ENCODE data around the gene NCL. TPM values are rescaled to one million over a fixed set of nuclear protein-coding genes. Genes with fewer than 3 reads are reported as not detected.

The NCL gene
- total and polyA plus RNA-seq, 2 of the 13 experiments (the other 11 are each of a cell fraction or from before 2014, with no cell fraction given), result 105 to 779 TPM

GRCh38 chr2:231411831-231412617 lies 52.3 kb downstream of the NCL start (continued):
- no peak for TF ChIP-seq ZBTB49 (CRISPR knock-in tag; IDR thresholded peaks at IDR 0.05; ENCODE audit: borderline replicate concordance)
- peak; percentile 35; the same call in 1 of the 2 replicates for TF ChIP-seq TAF1 (CRISPR knock-in tag; IDR thresholded peaks at IDR 0.05)
- no peak for TF ChIP-seq MLX (CRISPR knock-in tag; IDR thresholded peaks at IDR 0.05)
- no peak for TF ChIP-seq NR3C1 (CRISPR knock-in tag; IDR thresholded peaks at IDR 0.05)
- TF ChIP-seq SNAPC5 (CRISPR knock-in tag; IDR thresholded peaks at IDR 0.05; ENCODE audit: borderline replicate concordance), result no peak
- peak; percentile 38; the same call in 1 of the 2 replicates for TF ChIP-seq ETV5 (CRISPR knock-in tag; IDR thresholded peaks at IDR 0.05; ENCODE audit: borderline replicate concordance)
- TF ChIP-seq ELF3 (CRISPR knock-in tag; IDR thresholded peaks at IDR 0.05), result peak; percentile 3; the same call in 1 of the 2 replicates
- no peak for TF ChIP-seq EP300 (IDR thresholded peaks at IDR 0.05; ENCODE audit: low read depth in 2 of 2, low read length in 2 of 2)
- no peak for TF ChIP-seq EP300 (CRISPR knock-in tag; IDR thresholded peaks at IDR 0.05; ENCODE audit: borderline replicate concordance)
- no peak for TF ChIP-seq ZSCAN31 (CRISPR knock-in tag; IDR thresholded peaks at IDR 0.05; ENCODE audit: low read depth)
- TF ChIP-seq NR2F6 (IDR thresholded peaks at IDR 0.05), result no peak
- peak; percentile 55; the same call in 1 of the 2 replicates for TF ChIP-seq NR2F6 (CRISPR knock-in tag; IDR thresholded peaks at IDR 0.05)
- TF ChIP-seq U2AF1 (optimal IDR thresholded peaks at IDR 0.05; ENCODE audit: low read depth, low read length), result peak; percentile 30
- TF ChIP-seq DRAP1 (CRISPR knock-in tag; IDR thresholded peaks at IDR 0.05), result 0 out of 2 replicates have a peak, but pooled peaks have one; percentile 13
- no peak for TF ChIP-seq SIX1 (CRISPR knock-in tag; IDR thresholded peaks at IDR 0.05; ENCODE audit: borderline replicate concordance)
- TF ChIP-seq NFKB2 (CRISPR knock-in tag; IDR thresholded peaks at IDR 0.05; ENCODE audit: borderline replicate concordance), result peak; percentile 73; the same call in 1 of the 2 replicates
- TF ChIP-seq ZNF891 (CRISPR knock-in tag; IDR thresholded peaks at IDR 0.05), result peak; percentile 84; the same call in 1 of the 2 replicates
- no peak; the same call in none of the 2 replicates for TF ChIP-seq FOXO1 (CRISPR knock-in tag; IDR thresholded peaks at IDR 0.05)
- no peak for TF ChIP-seq IRX3 (CRISPR knock-in tag; IDR thresholded peaks at IDR 0.05; ENCODE audit: borderline replicate concordance, low read depth)
- no peak; the same call in 1 of the 2 replicates for TF ChIP-seq SAFB2 (CRISPR knock-in tag; IDR thresholded peaks at IDR 0.05; ENCODE audit: borderline replicate concordance, low read depth)
- no peak for TF ChIP-seq JUN (CRISPR knock-in tag; IDR thresholded peaks at IDR 0.05)
- TF ChIP-seq ZNF430 (CRISPR knock-in tag; IDR thresholded peaks at IDR 0.05), result no peak
- TF ChIP-seq ZNF639 (CRISPR knock-in tag; conservative IDR thresholded peaks at IDR 0.05), result no peak
- no peak for TF ChIP-seq MXI1 (IDR thresholded peaks at IDR 0.05; ENCODE audit: borderline replicate concordance, low read depth, low read length)
- TF ChIP-seq ZNF10 (CRISPR knock-in tag; IDR thresholded peaks at IDR 0.05; ENCODE audit: borderline replicate concordance, low read depth), result no peak
- peak; percentile 68 for TF ChIP-seq XRCC5 (optimal IDR thresholded peaks at IDR 0.05; ENCODE audit: low read length)
- TF ChIP-seq HES4 (CRISPR knock-in tag; IDR thresholded peaks at IDR 0.05; ENCODE audit: borderline replicate concordance), result no peak; the same call in 1 of the 2 replicates

Measured in HepG2 (cell line).